Measurements from ENCODE around the gene ACADL. TPM values are rescaled to one million over a fixed set of nuclear protein-coding genes. Genes with fewer than 3 reads are reported as not detected.

ACADL gene
- total and polyA plus RNA-seq, 12 donors: 0.16 to 4.3 (median 0.86) TPM

- H3K27ac ChIP-seq: no peak overlapping the region
- peaks cover 0 to 3% (median 0%) of the 10 kb centered on the region in 11 donors for H3K9me3 ChIP-seq
- TF ChIP-seq, protein P1, sequence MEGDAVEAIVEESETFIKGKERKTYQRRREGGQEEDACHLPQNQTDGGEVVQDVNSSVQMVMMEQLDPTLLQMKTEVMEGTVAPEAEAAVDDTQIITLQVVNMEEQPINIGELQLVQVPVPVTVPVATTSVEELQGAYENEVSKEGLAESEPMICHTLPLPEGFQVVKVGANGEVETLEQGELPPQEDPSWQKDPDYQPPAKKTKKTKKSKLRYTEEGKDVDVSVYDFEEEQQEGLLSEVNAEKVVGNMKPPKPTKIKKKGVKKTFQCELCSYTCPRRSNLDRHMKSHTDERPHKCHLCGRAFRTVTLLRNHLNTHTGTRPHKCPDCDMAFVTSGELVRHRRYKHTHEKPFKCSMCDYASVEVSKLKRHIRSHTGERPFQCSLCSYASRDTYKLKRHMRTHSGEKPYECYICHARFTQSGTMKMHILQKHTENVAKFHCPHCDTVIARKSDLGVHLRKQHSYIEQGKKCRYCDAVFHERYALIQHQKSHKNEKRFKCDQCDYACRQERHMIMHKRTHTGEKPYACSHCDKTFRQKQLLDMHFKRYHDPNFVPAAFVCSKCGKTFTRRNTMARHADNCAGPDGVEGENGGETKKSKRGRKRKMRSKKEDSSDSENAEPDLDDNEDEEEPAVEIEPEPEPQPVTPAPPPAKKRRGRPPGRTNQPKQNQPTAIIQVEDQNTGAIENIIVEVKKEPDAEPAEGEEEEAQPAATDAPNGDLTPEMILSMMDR (IDR thresholded peaks at IDR 0.05): no peak
- no peak overlapping the region for H3K4me3 ChIP-seq
- H3K4me1 ChIP-seq: no peaks in the 10 kb centered on the region
- ATAC-seq (no peak), DNase-seq (no peak)
- intact Hi-C loops (cut with DNase I): loop anchor here in 1 of 10 donors (10.0 kb wide), 1 partner anchor 145 kb away; no protein-coding TSS in a partner anchor
- no peaks in the 10 kb centered on the region for H3K27me3 ChIP-seq
- H3K36me3 ChIP-seq: no peaks in the 10 kb centered on the region
These were observed 34.4 kb upstream of the ACADL start for GRCh38 chr2:210259687-210260086.

GRCh38 chr2:210252699-210253606, 27.7 kb upstream of the ACADL start:
- WGBS, 2 donors: 80 to 82% methylated on average over 7 of the region's 7 CpGs
- no peak overlapping the region for H3K4me3 ChIP-seq
- peaks cover 0 to 3% (median 0%) of the 10 kb centered on the region in 11 donors for H3K9me3 ChIP-seq
- intact Hi-C loops (cut with DNase I): loop anchor here in 2 of 10 donors (5.0 to 10.0 kb wide), 2 partner anchors 144 to 152 kb away; no protein-coding TSS in a partner anchor
- no peaks in the 10 kb centered on the region for H3K27me3 ChIP-seq
- TF ChIP-seq, protein P1 (IDR thresholded peaks at IDR 0.05): no peak
- H3K36me3 ChIP-seq: no peaks in the 10 kb centered on the region
- H3K27ac ChIP-seq: no peak overlapping the region
- H3K4me1 ChIP-seq: peaks cover 0 to 5% (median 0%) of the 10 kb centered on the region in 9 donors
- ATAC-seq: no peak
- no peak for DNase-seq

- H3K27me3 ChIP-seq: no peaks in the 10 kb centered on the region
These were observed 25.4 kb upstream of the ACADL start for GRCh38 chr2:210250622-210251021.

GRCh38 chr2:210233487-210233886, 8.2 kb upstream of the ACADL start:
- TF ChIP-seq, protein P1 (IDR thresholded peaks at IDR 0.05): no peak
- no peak for ATAC-seq
- H3K4me3 ChIP-seq: no peak overlapping the region

More at GRCh38 chr2:210250622-210251021, 25.4 kb upstream of the ACADL start:
- WGBS, 2 donors: 30 to 33% methylated on average over 1 of the region's 1 CpG
- ATAC-seq: no peak
- DNase-seq: no peak
- Histone ChIP-seq H3K27ac (no peak overlapping the region), H3K4me3 (no peak overlapping the region), H3K4me1 (peaks cover 0 to 5% (median 0%) of the 10 kb centered on the region in 9 donors), H3K36me3 (no peaks in the 10 kb centered on the region), H3K9me3 (peaks cover 0 to 5% (median 0%) of the 10 kb centered on the region in 11 donors)
- TF ChIP-seq, protein P1 (IDR thresholded peaks at IDR 0.05): no peak
- intact Hi-C loops (cut with DNase I): loop anchor here in 2 of 10 donors (5.0 to 10.0 kb wide), 2 partner anchors 147 to 154 kb away; no protein-coding TSS in a partner anchor

More at GRCh38 chr2:210233487-210233886, 8.2 kb upstream of the ACADL start:
- 80 to 81% methylated on average over 3 of the region's 3 CpGs for WGBS, 2 donors
- H3K9me3 ChIP-seq: no peaks in the 10 kb centered on the region
- no peaks in the 10 kb centered on the region for H3K4me1 ChIP-seq
- DNase-seq: no peak
- H3K27me3 ChIP-seq: peaks cover 0 to 3% (median 0%) of the 10 kb centered on the region in 7 donors
- H3K27ac ChIP-seq: no peak overlapping the region
- H3K36me3 ChIP-seq: no peaks in the 10 kb centered on the region
- intact Hi-C loops (cut with DNase I): no loop called here

Data from heart right ventricle (tissue), 16 donors.